Esophagus muscularis mucosa (tissue), 4 donors: ENCODE measurements around the gene KRT9. TPM values are rescaled to one million over a fixed set of nuclear protein-coding genes. Genes with fewer than 3 reads are reported as not detected.
"Not testable (repeated sequence)": the region's sequence is repeated elsewhere in the genome, so short reads cannot be mapped to it uniquely, and the experiment has no call there.

Experiments used
- DNase-seq: peaks from one replicate; pipeline ENCODE4 v3.0.0-alpha.2; 2017; ENCODE audit errors: extremely low spot score
- H3K27ac ChIP-seq, 4 donors: fragments of 200-600 bp; sonication (generic); replicated peaks in 1 of 4; 1 replicate in 3 of 4; 2 replicates in 1 of 4; pipeline ENCODE4 v1.5.1; 2016 to 2019; ENCODE audit warnings: mild to moderate bottlenecking in 1 of 4
- H3K27me3 ChIP-seq, 4 donors: fragments of 200-600 bp; sonication (generic); one replicate each; pipeline versions ENCODE4 v1.5.1 to v1.6.0; 2016 to 2019
- H3K36me3 ChIP-seq, 4 donors: fragments of 200-600 bp; sonication (generic); one replicate each; pipeline ENCODE4 v1.5.1; 2016 to 2019
- H3K4me1 ChIP-seq, 4 donors: fragments of 200-600 bp; sonication (generic); one replicate each; pipeline ENCODE4 v1.5.1; 2016 to 2019
- H3K4me3 ChIP-seq, 4 donors: fragments of 200-600 bp; sonication (generic); 1 replicate in 2 of 4; 2 replicates in 2 of 4; pipeline ENCODE4 v1.5.1; 2016 to 2019; ENCODE audit warnings: mild to moderate bottlenecking in 4 of 4, moderate library complexity in 1 of 4
- H3K9me3 ChIP-seq, 4 donors: fragments of 200-600 bp; sonication (generic); 1 replicate in 3 of 4; 2 replicates in 1 of 4; pipeline ENCODE4 v1.5.1; 2016 to 2019
- CTCF ChIP-seq, 3 experiments: fragments of 200-600 bp in 2 of 3; fragments of 450-650 bp in 1 of 3; sonication (generic) in 2 of 3; IDR thresholded peaks; one replicate each; pipeline ENCODE4 v1.5.1; 2017 to 2019; ENCODE audit warnings: antibody characterized with exemption in 3 of 3, mild to moderate bottlenecking in 2 of 3, moderate library complexity in 1 of 3
- EP300 ChIP-seq: sonication (generic); formaldehyde crosslinking; IDR thresholded peaks from one replicate; pipeline ENCODE4 v1.6.1; 2017; ENCODE audit warnings: antibody characterized with exemption
- POLR2A ChIP-seq: fragments of 450-650 bp; IDR thresholded peaks from one replicate; pipeline ENCODE4 v1.6.1; 2017; ENCODE audit warnings: antibody characterized with exemption, moderate library complexity, mild to moderate bottlenecking, low read depth
- POLR2AphosphoS5 ChIP-seq, 2 donors: sonication (generic); formaldehyde crosslinking; IDR thresholded peaks; one replicate each; pipeline ENCODE4 v1.6.1; 2017; ENCODE audit warnings: antibody characterized with exemption in 2 of 2
- WGBS: methylation state at CpG from one replicate; pipeline ENCODE4 v1.1.5; 2018; 5-methylcytosine and 5-hydroxymethylcytosine counted together
- intact Hi-C: fragments of 100-400 bp; cut with DNase I; formaldehyde crosslinking; loops from one replicate; pipeline ENCODE4 v1.15.1; 2023
- total RNA-seq, 4 donors: library from RNA; depleted of rRNA; stranded (reverse); fragments of >200 nt; gene quantifications; one replicate each; pipeline versions ENCODE4 v1.1.0 to v1.2.1, GENCODE V29; 2016

Gene KRT9
- total RNA-seq, 4 donors from 2014 or later = not detected

- no peaks in the 10 kb centered on the region for H3K27me3 ChIP-seq
- H3K9me3 ChIP-seq = peaks cover 0 to 9% (median 3%) of the 10 kb centered on the region in 4 donors
- DNase-seq = no peak
- H3K27ac ChIP-seq = no peak overlapping the region
- H3K4me3 ChIP-seq = no peak overlapping the region
- H3K4me1 ChIP-seq = peaks cover 17 to 26% (median 20%) of the 10 kb centered on the region in 4 donors
- 95% methylated on average over 3 of the region's 3 CpGs for WGBS
- no peaks in the 10 kb centered on the region for H3K36me3 ChIP-seq
- intact Hi-C loops = loop anchor here (5.0 kb wide), 2 partner anchors 115 to 690 kb away; no protein-coding TSS in a partner anchor
- no peak for TF ChIP-seq POLR2A
- no peak for TF ChIP-seq CTCF (IDR thresholded peaks at IDR 0.05)
- no peak for TF ChIP-seq EP300
- no peak for TF ChIP-seq POLR2AphosphoS5 (IDR thresholded peaks at IDR 0.05)
Observed at GRCh38 chr17:41546819-41547218, 25.0 kb downstream of the KRT9 start.

- H3K4me1 ChIP-seq = peaks cover 17 to 26% (median 20%) of the 10 kb centered on the region in 4 donors
- 87% methylated on average over 13 of the region's 13 CpGs for WGBS
- no peak for TF ChIP-seq POLR2AphosphoS5 (IDR thresholded peaks at IDR 0.05)
- no peak for TF ChIP-seq CTCF (IDR thresholded peaks at IDR 0.05)
- TF ChIP-seq POLR2A = no peak
- TF ChIP-seq EP300 = no peak
- no peak overlapping the region for H3K4me3 ChIP-seq
- H3K36me3 ChIP-seq = no peaks in the 10 kb centered on the region
- no peak for DNase-seq
- no peak overlapping the region for H3K27ac ChIP-seq
- intact Hi-C loops = loop anchor here (5.0 kb wide), 2 partner anchors 116 to 689 kb away; no protein-coding TSS in a partner anchor
- H3K27me3 ChIP-seq = no peaks in the 10 kb centered on the region
- peaks cover 0 to 9% (median 3%) of the 10 kb centered on the region in 4 donors for H3K9me3 ChIP-seq
Observed at GRCh38 chr17:41545829-41546410, 25.9 kb downstream of the KRT9 start.

GRCh38 chr17:41544935-41545334 lies 26.9 kb downstream of the KRT9 start:
- H3K27ac ChIP-seq = no peak overlapping the region
- H3K9me3 ChIP-seq = peaks cover 0 to 9% (median 3%) of the 10 kb centered on the region in 4 donors
- H3K27me3 ChIP-seq = no peaks in the 10 kb centered on the region
- TF ChIP-seq POLR2AphosphoS5 (IDR thresholded peaks at IDR 0.05) (no peak), POLR2A (no peak)
- 100% methylated on average over 5 of the region's 5 CpGs for WGBS
- peaks cover 17 to 24% (median 20%) of the 10 kb centered on the region in 4 donors for H3K4me1 ChIP-seq
- intact Hi-C loops = loop anchor here (5.0 kb wide), 2 partner anchors 117 to 688 kb away; no protein-coding TSS in a partner anchor
- no peak overlapping the region for H3K4me3 ChIP-seq
- no peak for DNase-seq
- no peaks in the 10 kb centered on the region for H3K36me3 ChIP-seq

- Histone ChIP-seq H3K4me1 (peaks cover 17 to 20% (median 19%) of the 10 kb centered on the region in 4 donors), H3K9me3 (peaks cover 0 to 9% (median 3%) of the 10 kb centered on the region in 4 donors), H3K27me3 (no peaks in the 10 kb centered on the region), H3K27ac (no peak overlapping the region), H3K4me3 (no peak overlapping the region), H3K36me3 (no peaks in the 10 kb centered on the region)
- DNase-seq = no peak
- TF ChIP-seq POLR2AphosphoS5 (IDR thresholded peaks at IDR 0.05) (no peak), EP300 (no peak), POLR2A (no peak), CTCF (IDR thresholded peaks at IDR 0.05) (no peak)
- WGBS = 58% methylated on average over 5 of the region's 5 CpGs
- intact Hi-C loops = no loop called here
Observed at GRCh38 chr17:41544491-41544892, 27.4 kb downstream of the KRT9 start.

- DNase-seq, H3K27ac ChIP-seq, intact Hi-C loops, H3K9me3 ChIP-seq, H3K27me3 ChIP-seq, H3K4me3 ChIP-seq, H3K4me1 ChIP-seq, H3K36me3 ChIP-seq: not testable (repeated sequence)
- 90% methylated on average over 10 of the region's 10 CpGs for WGBS
Observed at GRCh38 chr17:41542786-41543185, 29.1 kb downstream of the KRT9 start.

- Histone ChIP-seq H3K4me1 (no peaks in the 10 kb centered on the region), H3K27me3 (no peaks in the 10 kb centered on the region), H3K27ac (no peak overlapping the region), H3K36me3 (no peaks in the 10 kb centered on the region), H3K4me3 (no peak overlapping the region), H3K9me3 (peaks cover 0 to 9% (median 3%) of the 10 kb centered on the region in 4 donors)
- 90% methylated on average over 2 of the region's 2 CpGs for WGBS
- no peak for DNase-seq
- TF ChIP-seq EP300 = no peak
- TF ChIP-seq POLR2AphosphoS5 (IDR thresholded peaks at IDR 0.05) = no peak
- TF ChIP-seq CTCF (IDR thresholded peaks at IDR 0.05) = no peak
- TF ChIP-seq POLR2A = no peak
- intact Hi-C loops = no loop called here
Observed at GRCh38 chr17:41542357-41542756, 29.5 kb downstream of the KRT9 start.
